ENCODE measurements around the gene EFEMP1. TPM values are rescaled to one million over a fixed set of nuclear protein-coding genes. Genes with fewer than 3 reads are reported as not detected.

Gene EFEMP1
- total and polyA plus RNA-seq, 10 of the 15 experiments (the other 5 are each of a cell fraction or from before 2014, with no cell fraction given), result 0.27 to 1.2 (median 0.35) TPM; not detected in 6

DNA sequence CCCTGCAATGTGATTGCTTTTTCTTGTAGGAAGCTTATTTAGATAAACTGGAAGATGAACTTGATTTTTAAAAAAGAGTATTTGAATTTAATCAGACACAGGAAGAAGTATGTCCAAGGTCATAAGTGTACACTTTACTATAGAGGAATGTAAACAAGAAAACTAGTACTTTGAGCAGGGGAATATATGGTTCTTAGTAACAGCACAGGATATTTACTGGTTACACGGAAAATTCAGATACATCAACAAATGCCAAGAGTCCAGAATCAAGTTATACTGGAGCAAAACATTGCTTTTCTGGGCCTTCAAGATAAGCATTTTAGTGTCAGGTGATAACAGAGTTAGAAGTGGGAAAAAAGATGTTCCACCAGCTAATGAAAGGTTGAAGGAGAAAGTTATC lies 75.5 kb downstream of the EFEMP1 start:
- POLR2A ChIA-PET, result no interaction called here
- no peak for ATAC-seq
- no peak overlapping the region for H3K9ac ChIP-seq (ENCODE audit: control insufficient read depth, insufficient read depth, low read length)
- no peak overlapping the region for H3K27ac ChIP-seq (ENCODE audit: control insufficient read depth, insufficient read depth)
- no peak overlapping the region for H2AFZ ChIP-seq (ENCODE audit: control insufficient read depth, low read depth, low read length)
- DNase-seq (ENCODE audit: low read depth, low spot score), result no peak
- RAD21 ChIA-PET (ENCODE audit: unreplicated experiment), result no interaction called here
- no peaks in the 10 kb centered on the region for H4K20me1 ChIP-seq (ENCODE audit: control insufficient read depth, insufficient read depth)
- BruUV-seq (replicated peaks), result no TSS peak
- FAIRE-seq, result no peak
- no peaks in the 10 kb centered on the region for H3K4me1 ChIP-seq (ENCODE audit: control insufficient read depth, insufficient read depth, low read length)
- H3K4me3 ChIP-seq, result no peak overlapping the region
- no peaks in the 10 kb centered on the region for H3K27me3 ChIP-seq (replicated peaks in 1 of 2; ENCODE audit: control insufficient read depth in 2 of 2, insufficient read depth in 2 of 2, low read length in 1 of 2)
- CTCF ChIA-PET, result interaction anchor here (1.4 kb wide), 1 partner anchor 10 kb away, joined by 5 read pairs; no protein-coding TSS in a partner anchor
- SMC1A ChIA-PET (ENCODE audit: uncharacterized antibody, unreplicated experiment), result interaction anchor here (1.5 kb wide), 1 partner anchor 78 kb away, joined by 4 read pairs; no protein-coding TSS in a partner anchor
- no peaks in the 10 kb centered on the region for H3K9me3 ChIP-seq (replicated peaks; ENCODE audit: control insufficient read depth, insufficient read depth, low read length)
- 62% methylated on average over 1 of the region's 1 CpG for WGBS (ENCODE audit: insufficient coverage, insufficient replicate concordance, low lambda C conversion rate, missing lambda C conversion rate)
- in situ Hi-C loops (cut with MboI) (no loop called here), intact Hi-C loops (cut with micrococcal nuclease; ENCODE audit: unreplicated experiment) (no loop called here)
- H3K36me3 ChIP-seq (ENCODE audit: control insufficient read depth in 2 of 2, insufficient read depth in 2 of 2, low read length in 1 of 2), result no peaks in the 10 kb centered on the region
- H3K4me2 ChIP-seq (ENCODE audit: control insufficient read depth, insufficient read depth), result no peak overlapping the region
- no peaks in the 10 kb centered on the region for H3K79me2 ChIP-seq (ENCODE audit: control insufficient read depth, insufficient read depth, low read length)
- TF ChIP-seq, protein P1, sequence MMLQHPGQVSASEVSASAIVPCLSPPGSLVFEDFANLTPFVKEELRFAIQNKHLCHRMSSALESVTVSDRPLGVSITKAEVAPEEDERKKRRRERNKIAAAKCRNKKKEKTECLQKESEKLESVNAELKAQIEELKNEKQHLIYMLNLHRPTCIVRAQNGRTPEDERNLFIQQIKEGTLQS (IDR thresholded peaks at IDR 0.05; ENCODE audit: borderline replicate concordance, extremely low read depth, low read depth, low read length), result no peak
- no peak for TF ChIP-seq MYC (IDR thresholded peaks at IDR 0.05; ENCODE audit: insufficient read depth, insufficient read length, insufficient replicate concordance, low read length, severe bottlenecking)
- TF ChIP-seq SUPT20H (IDR thresholded peaks at IDR 0.05; ENCODE audit: borderline replicate concordance, control insufficient read depth, low read depth, low read length), result no peak
- no peak for TF ChIP-seq E4F1 (IDR thresholded peaks at IDR 0.05; ENCODE audit: borderline replicate concordance, partially characterized antibody)
- TF ChIP-seq, protein P2, sequence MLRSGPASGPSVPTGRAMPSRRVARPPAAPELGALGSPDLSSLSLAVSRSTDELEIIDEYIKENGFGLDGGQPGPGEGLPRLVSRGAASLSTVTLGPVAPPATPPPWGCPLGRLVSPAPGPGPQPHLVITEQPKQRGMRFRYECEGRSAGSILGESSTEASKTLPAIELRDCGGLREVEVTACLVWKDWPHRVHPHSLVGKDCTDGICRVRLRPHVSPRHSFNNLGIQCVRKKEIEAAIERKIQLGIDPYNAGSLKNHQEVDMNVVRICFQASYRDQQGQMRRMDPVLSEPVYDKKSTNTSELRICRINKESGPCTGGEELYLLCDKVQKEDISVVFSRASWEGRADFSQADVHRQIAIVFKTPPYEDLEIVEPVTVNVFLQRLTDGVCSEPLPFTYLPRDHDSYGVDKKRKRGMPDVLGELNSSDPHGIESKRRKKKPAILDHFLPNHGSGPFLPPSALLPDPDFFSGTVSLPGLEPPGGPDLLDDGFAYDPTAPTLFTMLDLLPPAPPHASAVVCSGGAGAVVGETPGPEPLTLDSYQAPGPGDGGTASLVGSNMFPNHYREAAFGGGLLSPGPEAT (IDR thresholded peaks at IDR 0.05; ENCODE audit: low read depth), result no peak
- TF ChIP-seq, protein P3, sequence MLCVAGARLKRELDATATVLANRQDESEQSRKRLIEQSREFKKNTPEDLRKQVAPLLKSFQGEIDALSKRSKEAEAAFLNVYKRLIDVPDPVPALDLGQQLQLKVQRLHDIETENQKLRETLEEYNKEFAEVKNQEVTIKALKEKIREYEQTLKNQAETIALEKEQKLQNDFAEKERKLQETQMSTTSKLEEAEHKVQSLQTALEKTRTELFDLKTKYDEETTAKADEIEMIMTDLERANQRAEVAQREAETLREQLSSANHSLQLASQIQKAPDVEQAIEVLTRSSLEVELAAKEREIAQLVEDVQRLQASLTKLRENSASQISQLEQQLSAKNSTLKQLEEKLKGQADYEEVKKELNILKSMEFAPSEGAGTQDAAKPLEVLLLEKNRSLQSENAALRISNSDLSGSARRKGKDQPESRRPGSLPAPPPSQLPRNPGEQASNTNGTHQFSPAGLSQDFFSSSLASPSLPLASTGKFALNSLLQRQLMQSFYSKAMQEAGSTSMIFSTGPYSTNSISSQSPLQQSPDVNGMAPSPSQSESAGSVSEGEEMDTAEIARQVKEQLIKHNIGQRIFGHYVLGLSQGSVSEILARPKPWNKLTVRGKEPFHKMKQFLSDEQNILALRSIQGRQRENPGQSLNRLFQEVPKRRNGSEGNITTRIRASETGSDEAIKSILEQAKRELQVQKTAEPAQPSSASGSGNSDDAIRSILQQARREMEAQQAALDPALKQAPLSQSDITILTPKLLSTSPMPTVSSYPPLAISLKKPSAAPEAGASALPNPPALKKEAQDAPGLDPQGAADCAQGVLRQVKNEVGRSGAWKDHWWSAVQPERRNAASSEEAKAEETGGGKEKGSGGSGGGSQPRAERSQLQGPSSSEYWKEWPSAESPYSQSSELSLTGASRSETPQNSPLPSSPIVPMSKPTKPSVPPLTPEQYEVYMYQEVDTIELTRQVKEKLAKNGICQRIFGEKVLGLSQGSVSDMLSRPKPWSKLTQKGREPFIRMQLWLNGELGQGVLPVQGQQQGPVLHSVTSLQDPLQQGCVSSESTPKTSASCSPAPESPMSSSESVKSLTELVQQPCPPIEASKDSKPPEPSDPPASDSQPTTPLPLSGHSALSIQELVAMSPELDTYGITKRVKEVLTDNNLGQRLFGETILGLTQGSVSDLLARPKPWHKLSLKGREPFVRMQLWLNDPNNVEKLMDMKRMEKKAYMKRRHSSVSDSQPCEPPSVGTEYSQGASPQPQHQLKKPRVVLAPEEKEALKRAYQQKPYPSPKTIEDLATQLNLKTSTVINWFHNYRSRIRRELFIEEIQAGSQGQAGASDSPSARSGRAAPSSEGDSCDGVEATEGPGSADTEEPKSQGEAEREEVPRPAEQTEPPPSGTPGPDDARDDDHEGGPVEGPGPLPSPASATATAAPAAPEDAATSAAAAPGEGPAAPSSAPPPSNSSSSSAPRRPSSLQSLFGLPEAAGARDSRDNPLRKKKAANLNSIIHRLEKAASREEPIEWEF (IDR thresholded peaks at IDR 0.05; ENCODE audit: insufficient replicate concordance, low read depth, low read length), result no peak
- no peak for TF ChIP-seq HCFC1 (IDR thresholded peaks at IDR 0.05; ENCODE audit: low read length)
- no peak for TF ChIP-seq CEBPZ (IDR thresholded peaks at IDR 0.05; ENCODE audit: low read depth, low read length)
- no peak for TF ChIP-seq RB1 (IDR thresholded peaks at IDR 0.05; ENCODE audit: borderline replicate concordance)
